Fibroblast of villous mesenchyme (primary cell): ENCODE data around the gene FHOD1. TPM values are rescaled to one million over a fixed set of nuclear protein-coding genes. Genes with fewer than 3 reads are reported as not detected.

ENCODE experiments used
- DNase-seq: peaks from one replicate; pipeline ENCODE4 v3.0.0-alpha.2; 2010; ENCODE audit warnings: low read depth
- H3K4me3 ChIP-seq: 2 replicates; pipeline ENCODE4 v1.5.1; 2011; ENCODE audit warnings: low read depth, mild to moderate bottlenecking, low read length
- CTCF ChIP-seq: IDR thresholded peaks from 2 replicates; pipeline ENCODE4 v1.5.1; 2012; ENCODE audit warnings: low read depth, mild to moderate bottlenecking, low read length; ENCODE audit not compliant: insufficient read depth
- total RNA-seq: library from RNA; depleted of rRNA; stranded (reverse); fragments of >200 nt; gene quantifications from 2 replicates; pipeline ENCODE4 v1.2.3, GENCODE V29; 2012

Gene FHOD1
- total RNA-seq, 1 donor, result 22.9 TPM

GRCh38 chr16:67264866-67265265, 17.6 kb upstream of the FHOD1 start:
- no peak for DNase-seq
- TF ChIP-seq CTCF, result no peak
- no peak overlapping the region for H3K4me3 ChIP-seq

GRCh38 chr16:67264277-67264676, 17.0 kb upstream of the FHOD1 start:
- no peak for DNase-seq
- no peak overlapping the region for H3K4me3 ChIP-seq
- TF ChIP-seq CTCF, result peak; percentile 22

GRCh38 chr16:67263201-67263600, 15.9 kb upstream of the FHOD1 start:
- TF ChIP-seq CTCF, result no peak
- DNase-seq, result no peak

GRCh38 chr16:67260426-67261063, 13.3 kb upstream of the FHOD1 start:
- DNase-seq, result peak; percentile 76
- TF ChIP-seq CTCF, result peak; percentile 81
- no peak overlapping the region for H3K4me3 ChIP-seq

More at GRCh38 chr16:67263201-67263600, 15.9 kb upstream of the FHOD1 start:
- no peak overlapping the region for H3K4me3 ChIP-seq

GRCh38 chr16:67259705-67260104, 12.4 kb upstream of the FHOD1 start:
- TF ChIP-seq CTCF, result no peak

GRCh38 chr16:67258161-67258835, 11.0 kb upstream of the FHOD1 start:
- H3K4me3 ChIP-seq, result no peak overlapping the region
- DNase-seq, result no peak
- TF ChIP-seq CTCF, result no peak

More at GRCh38 chr16:67259705-67260104, 12.4 kb upstream of the FHOD1 start:
- H3K4me3 ChIP-seq, result no peak overlapping the region
- no peak for DNase-seq
